ENCODE results near the gene CDHR3. TPM values are rescaled to one million over a fixed set of nuclear protein-coding genes. Genes with fewer than 3 reads are reported as not detected.

CDHR3 gene
- polyA plus RNA-seq, 2 of the 4 experiments (the other 2 are of a cell fraction), result 4.0 to 4.5 TPM

- TF ChIP-seq CHD4 (IDR thresholded peaks at IDR 0.05; ENCODE audit: borderline replicate concordance), result no peak
- no peak for TF ChIP-seq TFCP2L1 (CRISPR knock-in tag; IDR thresholded peaks at IDR 0.05)
These were observed 107.1 kb downstream of the CDHR3 start (continued) for GRCh38 chr7:106070201-106070551.

GRCh38 chr7:106070567-106071254, 107.6 kb downstream of the CDHR3 start:
- WGBS (ENCODE audit: missing lambda C conversion rate), result 85% methylated on average over 8 of the region's 8 CpGs
- CTCF ChIA-PET, result interaction anchor here (1.0 to 5.2 kb wide), 4 partner anchors 15 to 105 kb away, joined by 3 to 33 read pairs (median 4); no protein-coding TSS in a partner anchor

GRCh38 chr7:106071356-106071998, 108.4 kb downstream of the CDHR3 start:
- H3K4me3 ChIP-seq, result no peak overlapping the region
- no peaks in the 10 kb centered on the region for H3K4me1 ChIP-seq
- TF ChIP-seq USF2 (IDR thresholded peaks at IDR 0.05) (no peak), BHLHE40 (IDR thresholded peaks at IDR 0.05; ENCODE audit: low read depth, low read length) (no peak), HOXA7 (CRISPR knock-in tag; IDR thresholded peaks at IDR 0.05) (no peak), CTCF (IDR thresholded peaks at IDR 0.05) (no peak), EHMT2 (IDR thresholded peaks at IDR 0.05; ENCODE audit: low read depth) (no peak), FOSL2 (IDR thresholded peaks at IDR 0.05) (no peak), FOSL2 (CRISPR knock-in tag; IDR thresholded peaks at IDR 0.05) (no peak), RARB (CRISPR knock-in tag; IDR thresholded peaks at IDR 0.05) (no peak), TFCP2L1 (CRISPR knock-in tag; IDR thresholded peaks at IDR 0.05) (no peak), ZC3H11A (IDR thresholded peaks at IDR 0.05) (no peak), RFX5 (IDR thresholded peaks at IDR 0.05) (no peak), FOXS1 (CRISPR knock-in tag; IDR thresholded peaks at IDR 0.05) (no peak), SREBF2 (IDR thresholded peaks at IDR 0.05) (no peak), NFE2L2 (conservative IDR thresholded peaks at IDR 0.05; ENCODE audit: low read length) (no peak), ZFP36 (IDR thresholded peaks at IDR 0.05; ENCODE audit: borderline replicate concordance, partially characterized antibody) (no peak), ZSCAN20 (CRISPR knock-in tag; IDR thresholded peaks at IDR 0.05) (no peak)
- ChIA-PET CTCF (interaction anchor here (0.6 to 5.2 kb wide), 7 partner anchors 15 to 105 kb away, joined by 3 to 33 read pairs (median 3); no protein-coding TSS in a partner anchor), POLR2A (interaction anchor here (1.7 kb wide), 1 partner anchor 40 kb away, joined by 6 read pairs; the partner anchor contains the start of gene SYPL1)
- FAIRE-seq, result no peak
- no peaks in the 10 kb centered on the region for H3K9me3 ChIP-seq
- no peak overlapping the region for H3K4me2 ChIP-seq
- H3K27ac ChIP-seq, result no peak overlapping the region
- WGBS (ENCODE audit: missing lambda C conversion rate), result 83% methylated on average over 9 of the region's 9 CpGs
- ATAC-seq, result peak in 1 of 2 experiments; percentile 20; a peak in 2 of 6 replicates
- DNase-seq (ENCODE audit: low read depth in 1 of 2, low spot score in 1 of 2), result no peak

More at GRCh38 chr7:106070567-106071254, 107.6 kb downstream of the CDHR3 start:
- H3K4me1 ChIP-seq, result peaks cover 5% of the 10 kb centered on the region
- POLR2A ChIA-PET, result interaction anchor here (1.7 kb wide), 1 partner anchor 41 kb away, joined by 6 read pairs; the partner anchor contains the start of gene SYPL1
- DNase-seq (ENCODE audit: low read depth in 1 of 2, low spot score in 1 of 2) (no peak), FAIRE-seq (no peak), ATAC-seq (no peak)
- no peaks in the 10 kb centered on the region for H3K9me3 ChIP-seq
- no peak overlapping the region for H3K4me3 ChIP-seq
- no peak overlapping the region for H3K4me2 ChIP-seq
- TF ChIP-seq MYC (IDR thresholded peaks at IDR 0.05; ENCODE audit: borderline replicate concordance, low read length) (no peak), HES2 (IDR thresholded peaks at IDR 0.05) (no peak), POLR2AphosphoS2 (conservative IDR thresholded peaks at IDR 0.05; ENCODE audit: low read length) (no peak), EHF (CRISPR knock-in tag; IDR thresholded peaks at IDR 0.05) (no peak), SREBF2 (IDR thresholded peaks at IDR 0.05) (no peak), ZNF302 (CRISPR knock-in tag; IDR thresholded peaks at IDR 0.05) (no peak), ZFP36 (IDR thresholded peaks at IDR 0.05; ENCODE audit: borderline replicate concordance, partially characterized antibody) (no peak), CTCF (IDR thresholded peaks at IDR 0.05) (no peak), CBX2 (IDR thresholded peaks at IDR 0.05; ENCODE audit: borderline replicate concordance, low read depth) (no peak)
- no peak overlapping the region for H3K27ac ChIP-seq
